ENCODE measurements around the gene THSD4.
A peak's percentile ranks its signal among the peaks of the same experiment; 100 is the strongest.

THSD4 gene

DNA sequence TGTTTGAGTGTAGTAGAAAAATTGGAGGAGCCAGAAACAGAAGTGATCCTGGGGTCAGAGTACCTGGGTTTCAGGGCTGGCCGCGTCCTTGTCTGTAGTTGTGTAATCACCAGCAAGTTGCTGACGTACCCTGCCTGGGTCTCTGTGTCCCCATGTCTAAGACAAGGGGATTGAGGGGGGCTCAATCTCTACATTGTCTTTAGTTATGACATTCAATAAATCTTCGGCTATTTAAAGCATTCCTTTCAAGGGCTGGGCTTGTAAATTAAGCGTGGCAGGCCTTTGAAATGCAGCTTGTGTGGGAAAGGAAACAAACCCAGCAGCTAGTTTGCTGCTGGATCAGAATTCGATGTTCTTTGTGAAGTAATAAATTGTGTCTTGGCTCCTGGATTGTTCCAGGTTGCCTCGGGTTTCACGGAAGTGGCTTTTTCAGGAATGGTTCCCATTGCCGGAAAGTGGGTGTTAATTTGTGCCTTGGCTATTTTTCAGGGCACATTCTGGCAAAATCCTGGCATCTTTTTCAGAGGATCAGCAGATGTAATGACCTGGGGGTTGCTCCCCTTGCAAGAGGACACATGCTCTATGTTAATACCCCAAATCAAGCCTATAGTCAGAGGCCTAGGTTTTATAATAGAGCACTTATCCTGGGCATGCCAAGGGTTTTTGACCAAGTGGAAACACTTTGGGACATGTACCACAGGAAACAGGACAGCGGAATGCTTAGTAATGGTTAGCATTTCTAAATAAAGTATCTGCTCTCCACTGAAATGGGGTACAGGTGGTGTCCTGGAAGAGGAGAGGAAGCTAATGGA, 400.3 kb downstream of the THSD4 start:
- no peak for DNase-seq

DNA sequence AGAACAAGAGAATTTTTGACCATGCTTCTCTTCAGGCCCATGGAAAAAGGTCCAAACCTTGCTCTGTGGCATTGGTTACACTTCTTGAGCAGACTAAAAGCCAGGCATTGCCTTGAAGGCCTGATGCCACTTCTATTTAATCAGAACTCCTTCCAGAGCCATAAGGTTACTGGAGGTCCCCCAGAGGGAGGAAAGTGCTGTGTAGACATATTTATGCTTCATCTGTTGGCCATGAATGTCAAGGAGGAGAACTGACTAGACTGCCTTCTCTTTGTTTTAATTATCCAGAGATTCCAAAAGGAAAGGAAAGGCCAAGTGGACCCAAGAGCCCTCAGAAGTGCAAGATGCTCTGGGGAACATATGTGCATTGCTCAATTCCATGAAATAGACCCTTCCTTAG, 402.5 kb downstream of the THSD4 start:
- no peak for DNase-seq

DNA sequence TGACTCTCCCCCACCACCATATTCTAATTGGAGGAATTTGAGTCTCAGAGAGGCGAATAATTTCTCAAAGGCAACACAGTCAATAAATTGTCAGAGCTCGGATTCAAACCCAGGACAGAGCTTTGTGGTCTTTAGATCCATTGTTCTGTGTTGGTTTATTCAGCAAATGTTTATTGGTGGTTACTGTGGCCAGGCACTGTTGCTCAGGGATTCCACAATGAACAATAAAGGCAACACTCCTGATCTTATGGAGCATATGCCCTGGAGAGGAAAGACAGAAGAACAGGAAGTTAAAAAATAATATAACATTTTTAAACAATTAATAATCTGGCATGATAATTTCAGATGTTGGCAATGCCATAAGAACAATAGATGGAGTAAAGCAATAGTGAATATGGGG, 403.4 kb downstream of the THSD4 start:
- DNase-seq = no peak

DNA sequence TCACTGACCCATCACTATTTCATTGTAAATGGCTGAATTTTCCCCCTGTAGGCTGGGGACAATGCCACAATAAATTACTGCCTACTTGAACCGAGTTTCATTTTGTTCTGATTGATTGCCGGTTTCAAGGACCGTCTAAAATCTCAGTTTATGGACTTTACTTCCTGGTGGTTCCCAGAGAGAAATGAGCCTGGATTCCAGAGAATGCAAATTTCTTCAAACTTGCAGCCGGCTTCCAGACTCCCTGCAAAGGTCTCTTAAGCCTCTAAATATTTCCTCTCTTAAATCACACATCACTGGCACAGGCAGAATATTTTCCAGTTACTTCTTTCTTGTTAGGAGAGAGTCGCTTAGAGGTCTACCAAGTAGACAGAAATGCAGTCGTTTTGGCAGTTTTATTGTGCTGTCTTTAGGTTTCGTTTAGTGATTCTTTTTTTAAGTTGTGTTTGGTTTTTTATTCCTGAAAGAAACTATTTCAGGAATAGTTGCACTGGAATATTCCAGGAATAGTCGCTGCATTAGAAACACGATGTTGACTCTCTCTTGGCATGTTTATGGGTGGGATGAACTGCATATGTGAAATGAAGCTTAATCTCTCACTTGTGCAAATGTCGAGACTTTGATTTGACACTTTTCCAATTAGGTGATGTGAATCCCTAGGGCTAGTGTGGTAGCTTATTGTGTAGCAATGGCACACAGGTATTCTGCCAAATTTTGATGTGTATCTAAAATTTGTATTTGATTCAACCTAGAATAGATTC, 411.0 kb downstream of the THSD4 start:
- no peak for DNase-seq

DNA sequence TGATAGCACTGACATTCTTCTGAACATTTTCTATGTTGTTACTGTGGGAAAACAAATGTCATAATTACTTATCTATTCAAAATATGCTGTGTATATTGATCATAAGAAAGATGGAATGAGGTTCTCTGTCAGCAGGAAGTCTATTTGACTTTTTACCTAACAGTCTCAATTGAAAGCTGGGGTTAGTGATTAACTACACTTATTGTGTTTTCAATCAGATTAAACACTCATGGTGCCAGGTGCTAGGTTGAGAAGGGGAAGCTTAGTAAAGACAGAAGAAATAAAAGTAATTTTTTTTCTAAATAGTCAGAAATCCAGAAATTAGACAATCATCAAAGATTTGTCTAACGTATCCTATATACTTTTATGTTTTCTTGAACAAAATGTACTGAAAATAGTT, 414.1 kb downstream of the THSD4 start:
- no peak for DNase-seq

DNA sequence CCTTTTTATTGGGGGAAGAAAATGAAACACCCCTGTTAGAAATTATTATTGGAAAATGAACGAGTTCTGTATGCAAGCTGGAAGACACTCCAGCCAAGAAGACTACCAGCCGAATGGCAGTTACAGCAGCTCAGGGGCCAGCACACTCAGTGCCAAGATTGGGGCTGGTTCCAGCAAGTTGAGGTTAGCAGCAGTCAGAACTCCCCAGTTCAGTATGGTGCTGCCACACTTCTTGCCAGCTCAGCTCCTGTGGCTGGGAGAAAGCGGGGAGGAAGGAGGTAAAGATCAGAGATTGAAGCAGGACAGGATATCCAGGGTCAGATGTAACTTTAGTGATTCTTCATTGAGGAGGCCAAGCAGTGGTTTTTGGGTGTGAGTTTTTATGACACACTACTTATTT, 414.8 kb downstream of the THSD4 start:
- no peak for DNase-seq

DNA sequence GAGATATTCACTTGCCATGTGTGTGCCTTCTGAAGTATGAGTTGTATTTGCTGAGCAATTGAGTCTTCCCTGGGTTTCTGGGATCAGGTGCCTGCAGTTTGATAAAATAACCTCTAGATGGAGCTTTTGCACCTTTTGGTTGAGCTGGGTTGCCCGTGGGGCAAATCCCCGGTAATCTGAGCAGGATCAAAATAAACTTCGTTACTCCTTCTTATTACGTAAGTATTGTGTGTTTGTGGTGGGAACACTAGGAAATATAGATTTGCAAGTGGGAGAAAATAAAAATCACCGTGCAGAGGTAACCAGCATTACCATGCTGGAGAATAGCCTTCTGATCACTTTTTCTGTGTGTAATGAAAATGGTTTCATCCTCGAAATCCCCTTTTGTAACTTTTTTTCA, 417.7 kb downstream of the THSD4 start:
- peak; percentile 1 to 56 for DNase-seq

DNA sequence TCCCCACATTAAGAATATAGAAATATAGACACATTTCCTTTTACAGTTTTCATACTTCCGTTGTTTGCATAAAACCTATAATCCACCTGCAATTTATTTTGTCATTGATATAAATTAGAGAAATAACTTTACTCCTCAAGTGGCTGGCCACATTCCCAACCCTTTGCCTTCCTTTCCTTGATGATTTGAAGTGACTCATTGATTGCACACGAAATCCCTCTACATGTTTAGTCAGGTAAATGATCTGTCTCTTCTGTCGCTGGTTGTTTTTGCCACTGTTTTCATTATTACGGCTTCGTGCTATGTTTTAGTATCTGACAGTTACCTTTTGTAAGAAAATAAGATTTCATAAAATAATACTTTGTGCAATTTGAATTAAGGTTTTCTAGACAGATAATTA, 422.9 kb downstream of the THSD4 start:
- DNase-seq = no peak

DNA sequence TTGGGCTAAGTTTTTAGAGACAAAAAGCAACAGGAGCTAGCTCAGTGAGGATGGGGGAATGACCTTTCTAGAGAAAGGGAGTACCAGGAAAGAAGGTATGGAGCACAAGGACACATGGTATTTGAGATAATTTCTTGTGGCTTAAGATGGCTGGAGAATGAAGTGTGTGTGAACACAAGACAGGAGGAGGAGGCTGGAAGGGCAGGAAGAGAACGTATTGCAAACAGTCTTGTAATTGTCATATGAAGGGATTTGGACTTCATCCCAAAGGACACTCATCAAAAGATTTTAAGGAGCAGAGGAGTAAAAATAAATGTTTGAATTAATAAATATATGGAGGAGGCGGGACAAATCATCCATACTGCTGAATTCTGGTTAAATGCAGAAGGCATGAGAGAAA, 426.5 kb downstream of the THSD4 start:
- DNase-seq = no peak

DNA sequence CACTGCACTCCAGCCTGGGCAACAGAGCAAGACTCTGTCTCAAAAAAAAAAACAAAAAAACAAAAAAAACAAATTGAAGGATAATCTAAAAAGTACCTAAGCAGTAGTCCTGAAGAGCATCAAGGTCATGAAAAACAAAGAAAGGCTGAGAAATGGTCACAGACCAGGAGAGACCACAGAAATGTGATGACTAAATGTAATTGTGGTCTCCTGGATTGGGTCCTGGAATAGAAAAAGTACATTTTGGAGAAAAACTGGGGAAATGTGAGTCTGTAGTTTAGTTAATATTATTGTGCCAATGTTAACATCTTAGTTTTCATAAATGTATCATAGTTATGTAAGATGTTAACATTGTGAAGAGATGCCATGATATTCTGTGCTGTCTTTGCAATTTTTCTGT, 427.6 kb downstream of the THSD4 start:
- no peak for DNase-seq

DNA sequence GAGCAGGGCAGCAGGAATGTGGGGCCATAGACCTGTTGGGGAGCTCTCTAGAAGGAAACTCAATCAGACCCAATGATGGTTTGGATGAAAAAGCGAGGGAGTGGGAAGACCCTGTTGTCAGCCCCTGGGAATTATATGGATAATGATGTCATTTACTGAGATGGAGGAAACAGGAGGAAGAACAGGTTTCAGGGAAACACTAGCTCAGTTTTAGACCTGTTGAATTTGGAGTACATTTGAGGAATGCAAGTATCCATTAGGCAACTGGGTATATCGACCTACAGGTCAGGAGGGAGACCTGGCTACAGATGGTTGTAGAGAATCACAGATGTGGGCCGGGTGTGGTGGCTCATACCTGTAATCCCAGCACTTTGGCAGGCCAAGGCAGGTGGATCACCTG, 428.1 kb downstream of the THSD4 start:
- DNase-seq = no peak

DNA sequence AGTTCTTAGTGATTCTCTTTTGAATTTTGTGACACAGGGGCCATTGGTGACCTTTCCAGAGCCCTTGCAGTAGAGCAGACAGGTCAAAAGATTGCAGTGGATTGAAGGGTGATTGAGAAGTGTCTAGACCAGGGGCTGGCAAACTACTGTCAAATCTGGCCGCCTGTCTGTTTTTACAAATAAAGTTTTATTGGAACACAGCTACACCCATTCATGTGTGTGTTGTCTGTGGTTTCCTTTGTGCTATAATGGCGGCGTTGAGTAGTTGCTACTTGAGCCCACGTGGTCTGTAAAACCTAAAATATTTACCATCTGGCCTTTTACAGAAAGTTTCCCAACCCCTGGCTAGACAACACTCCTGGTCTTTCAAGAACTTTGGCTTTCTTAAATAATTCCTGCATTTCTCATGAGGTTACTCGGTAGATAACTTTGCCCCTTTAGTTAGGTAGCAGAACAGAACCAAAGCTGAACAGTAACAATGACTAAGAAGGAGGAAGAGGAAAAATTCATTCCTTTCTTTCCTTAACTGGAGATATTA, 430.0 kb downstream of the THSD4 start:
- no peak for DNase-seq

DNA sequence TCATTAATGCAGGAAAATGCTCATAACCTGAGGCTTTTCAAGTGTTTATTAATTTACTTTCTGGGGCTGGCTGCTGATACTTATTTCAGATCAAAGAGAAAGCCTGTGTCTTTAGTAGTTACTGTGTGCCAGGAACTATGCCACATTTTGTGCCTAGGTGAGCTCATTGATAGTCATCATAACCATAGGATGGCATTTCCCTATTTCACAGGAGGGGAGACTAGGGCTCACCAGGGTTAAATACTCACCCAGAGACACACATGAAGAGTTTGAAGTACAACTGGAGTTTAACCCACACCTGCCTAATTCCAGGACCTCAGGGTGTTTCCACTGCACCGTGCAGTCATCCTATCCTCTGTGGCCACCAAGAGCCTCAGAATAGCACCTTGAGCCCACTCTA, 430.7 kb downstream of the THSD4 start:
- no peak for DNase-seq

DNA sequence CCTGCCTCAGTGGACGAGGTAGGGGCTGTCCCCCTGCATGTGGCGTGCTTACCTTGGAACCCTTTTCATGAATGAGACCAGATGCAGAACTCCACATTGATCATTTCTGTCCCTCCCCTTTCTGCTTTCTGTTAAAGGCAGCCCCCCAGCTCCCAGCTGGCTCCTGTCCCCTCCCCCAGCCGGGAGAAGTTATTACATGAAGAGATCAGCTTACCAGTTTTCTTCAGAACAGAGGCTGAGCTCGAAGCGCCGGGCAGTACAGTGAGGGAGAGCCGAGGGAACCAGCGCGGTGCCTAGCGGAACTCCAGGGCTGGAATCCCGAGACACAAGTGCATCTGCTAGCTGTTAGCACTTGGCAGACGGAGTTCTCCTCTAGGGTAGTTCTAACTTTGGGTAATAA, 431.7 kb downstream of the THSD4 start:
- peak in 1 of 2 experiments; percentile 8 for DNase-seq

DNA sequence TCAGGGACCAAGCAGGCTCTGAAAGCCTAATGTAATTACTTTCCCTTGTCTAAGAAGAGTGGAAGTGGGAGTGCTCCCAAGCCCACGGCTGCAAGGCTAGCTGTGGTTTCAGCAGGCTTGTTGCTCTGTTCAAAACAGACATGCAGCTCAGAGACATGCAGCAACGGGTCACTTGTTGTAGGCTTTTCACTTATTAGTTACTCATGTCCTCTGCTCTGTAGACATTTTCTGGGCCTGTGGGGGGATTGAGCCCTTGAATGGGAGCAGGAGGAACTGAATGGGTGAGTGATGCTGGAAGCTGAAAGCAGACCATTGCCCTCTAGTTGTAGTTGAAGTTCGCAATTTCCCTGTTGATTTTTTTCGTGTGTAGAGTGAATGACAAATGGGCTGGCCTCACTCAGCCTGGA, 433.1 kb downstream of the THSD4 start:
- no peak for DNase-seq

DNA sequence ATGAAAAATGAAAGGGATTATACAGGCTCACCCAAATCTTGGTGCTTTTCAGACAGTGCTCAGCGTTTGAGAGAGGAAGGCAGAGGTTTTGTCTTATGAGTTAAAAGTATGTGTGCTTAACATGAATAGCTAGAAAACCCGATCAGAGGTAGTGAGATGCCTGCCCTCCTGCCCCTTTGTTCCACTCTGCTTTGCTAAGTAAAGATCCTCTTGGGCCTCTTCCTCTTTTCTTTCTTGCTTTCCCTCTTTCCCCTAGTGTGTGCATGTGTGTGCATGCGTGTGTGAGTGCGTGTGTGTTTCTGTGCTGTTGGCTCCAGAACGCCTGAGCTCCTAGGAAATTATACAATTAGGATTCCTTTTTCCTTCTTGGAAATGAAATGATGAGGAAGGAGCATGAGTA, 433.8 kb downstream of the THSD4 start:
- no peak for DNase-seq

DNA sequence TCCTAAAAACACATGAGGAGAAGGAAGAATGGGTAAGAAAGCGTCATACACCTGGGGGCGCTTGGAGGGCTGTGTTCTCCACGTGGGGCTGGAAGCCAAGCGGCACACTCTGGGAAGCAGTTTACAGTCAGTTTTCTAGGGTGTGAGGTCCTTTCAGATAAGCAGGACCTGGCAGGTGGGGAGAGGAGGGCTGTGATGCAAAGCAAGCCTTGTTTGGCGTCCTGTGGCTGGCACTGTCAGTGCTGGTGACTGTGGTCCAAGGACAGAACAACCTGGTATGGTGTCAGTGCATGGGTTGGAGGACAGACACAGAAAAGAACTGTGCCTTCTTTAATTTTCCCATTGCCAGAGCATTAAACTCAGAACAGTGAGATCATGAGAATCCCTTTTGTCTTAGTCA, 434.4 kb downstream of the THSD4 start:
- no peak for DNase-seq

DNA sequence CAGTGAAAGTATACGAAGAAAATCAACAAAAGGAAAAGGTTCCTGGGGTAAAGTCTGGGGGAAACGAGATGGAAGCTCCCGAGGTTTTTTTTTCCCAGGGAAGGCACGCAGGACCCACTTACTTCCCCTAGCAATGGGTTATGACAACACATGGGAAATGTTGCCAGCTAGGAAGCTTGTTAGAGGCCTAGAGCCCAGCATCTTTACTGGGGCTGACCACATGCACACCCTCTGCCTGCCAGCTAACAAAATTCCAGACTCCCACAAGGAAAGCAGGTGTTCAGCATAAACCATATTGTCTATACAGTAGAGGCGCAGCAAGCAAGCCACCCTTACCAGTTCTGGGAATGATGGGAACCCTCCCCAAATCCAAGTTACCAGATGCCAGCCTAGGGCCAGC, 436.3 kb downstream of the THSD4 start:
- no peak for DNase-seq

DNA sequence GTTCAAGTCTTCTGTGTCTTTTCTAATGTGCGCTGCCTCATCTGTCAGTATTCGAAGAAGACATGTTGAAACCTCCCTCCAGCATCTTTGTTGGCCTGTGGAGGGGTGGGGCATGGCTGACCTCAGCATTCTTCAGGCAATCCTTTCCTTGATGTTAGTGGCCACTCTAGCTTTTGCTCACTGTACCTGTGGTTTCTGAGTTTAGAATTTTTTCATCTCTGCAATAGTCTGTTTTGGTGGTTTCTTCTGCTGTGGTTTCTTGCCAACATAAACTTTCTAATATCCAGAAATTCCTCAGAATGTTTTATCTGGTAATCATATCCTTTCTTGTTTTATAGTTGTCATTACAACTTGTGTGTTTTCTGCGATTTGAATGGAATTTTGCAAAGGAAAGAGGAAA, 443.8 kb downstream of the THSD4 start:
- no peak for DNase-seq

DNA sequence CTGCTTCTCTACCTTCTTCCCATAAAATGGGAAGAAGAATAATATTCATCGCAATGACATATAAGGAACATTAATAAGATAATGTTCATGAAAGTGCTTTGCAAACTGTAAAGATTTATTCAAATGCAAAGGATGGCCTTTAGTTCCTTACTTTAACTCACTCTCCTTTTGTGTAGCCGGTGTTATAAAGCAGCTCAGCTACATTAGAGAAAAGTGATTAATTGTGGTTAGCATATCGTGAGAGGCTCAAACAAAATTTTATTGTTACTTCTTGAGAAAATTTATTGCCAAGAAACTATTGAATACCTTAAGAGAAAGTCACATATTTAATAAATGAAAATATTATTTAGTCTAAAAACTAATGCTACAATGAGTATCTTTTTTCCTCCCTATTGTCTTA, 444.3 kb downstream of the THSD4 start:
- DNase-seq = no peak

DNA sequence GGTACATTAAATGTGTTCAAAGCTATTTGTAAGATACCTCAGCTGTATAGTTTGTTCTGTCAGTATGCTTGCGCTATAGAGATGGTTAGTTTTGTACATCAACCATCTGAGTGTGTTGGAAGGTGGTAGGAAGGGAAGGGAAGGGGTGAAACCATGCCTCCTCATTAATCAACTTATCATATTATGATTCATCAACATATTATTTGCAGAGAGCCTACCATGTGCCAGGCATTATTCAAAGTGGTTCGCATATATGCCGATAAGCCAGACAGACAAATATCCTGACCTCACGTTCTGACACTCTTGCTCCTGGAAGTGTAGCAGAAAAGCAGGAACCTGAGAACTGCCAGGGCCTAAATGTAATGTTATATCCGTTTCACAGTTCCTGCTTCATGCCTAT, 447.0 kb downstream of the THSD4 start:
- DNase-seq = no peak

DNA sequence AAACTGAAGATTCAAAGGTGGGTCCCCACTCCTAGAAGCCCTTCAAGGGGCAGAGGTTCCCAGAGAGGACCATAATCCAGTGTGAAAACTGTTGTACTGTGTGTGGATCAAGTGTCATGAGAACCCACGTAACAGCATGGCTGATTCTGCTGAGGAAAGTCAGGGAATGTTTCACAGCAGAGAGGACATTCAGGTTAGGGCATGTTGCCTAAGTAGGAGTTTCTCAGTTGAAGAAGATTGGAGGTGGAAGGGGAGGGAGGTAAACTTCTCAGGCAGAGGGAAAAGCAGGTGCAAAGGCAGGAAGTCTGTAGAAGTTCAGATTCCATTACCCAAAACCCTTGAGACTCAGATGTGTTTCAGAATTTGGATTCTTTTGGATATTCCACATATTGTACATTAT, 448.9 kb downstream of the THSD4 start:
- no peak for DNase-seq

DNA sequence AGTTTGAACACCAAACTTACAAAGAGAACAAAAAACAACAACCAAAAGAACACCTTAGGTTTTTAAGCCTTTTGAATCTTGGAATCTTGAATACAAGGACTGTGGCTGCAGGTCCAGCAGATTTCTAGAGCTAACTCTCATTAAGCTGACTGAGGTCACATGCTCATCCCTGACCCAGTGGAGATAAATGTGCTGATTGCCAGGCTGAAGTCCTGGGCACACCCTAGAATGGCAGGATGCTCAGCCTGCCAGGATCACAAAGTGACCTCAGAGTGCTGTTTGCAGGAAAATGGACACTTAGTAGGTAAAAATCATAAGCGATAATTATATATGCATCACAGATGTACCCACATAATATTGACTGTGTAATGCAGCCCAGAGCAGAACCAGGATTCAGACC, 449.7 kb downstream of the THSD4 start:
- no peak for DNase-seq

DNA sequence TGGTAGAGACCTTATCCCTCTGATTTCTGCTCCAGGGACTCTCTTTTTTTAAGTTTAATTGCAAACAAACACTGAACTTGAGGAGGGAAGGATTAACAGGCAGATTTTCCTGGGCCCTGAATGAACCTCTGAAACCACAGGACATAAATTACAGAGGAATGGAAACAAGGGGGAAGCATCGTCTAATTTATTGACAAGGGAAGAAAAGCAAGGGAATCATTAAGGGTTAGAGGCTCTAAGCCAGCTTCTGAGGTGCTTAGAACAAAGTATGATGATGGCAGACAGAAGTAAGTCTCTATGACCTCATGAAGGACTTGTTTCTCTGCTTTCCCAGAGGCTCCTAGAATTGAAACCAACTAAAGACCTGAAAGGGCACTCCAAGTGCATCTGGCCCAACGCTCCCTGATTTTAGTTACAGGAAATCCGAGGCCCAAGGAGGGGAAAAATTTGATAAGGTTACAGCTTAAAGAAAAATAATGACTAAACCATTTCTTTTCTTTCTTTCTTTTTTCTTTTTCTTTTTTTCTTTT, 450.4 kb downstream of the THSD4 start:
- DNase-seq = no peak
